ENCODE data around the gene LRRC26. TPM values are rescaled to one million over a fixed set of nuclear protein-coding genes. Genes with fewer than 3 reads are reported as not detected.

LRRC26 gene
- total RNA-seq, 1 donor from 2014 or later: 0.31 TPM

GRCh38 chr9:137159105-137160053 is 10.5 kb downstream of the LRRC26 start:
- no peak overlapping the region for H3K4me3 Mint-ChIP-seq
- no peak for ATAC-seq (ENCODE audit: low read depth)
- no peak for DNase-seq
- no peaks in the 10 kb centered on the region for H3K9me3 Mint-ChIP-seq
- intact Hi-C loops (cut with micrococcal nuclease): loop anchor here (10.0 kb wide), 1 partner anchor 315 kb away; the partner anchor contains the start of genes AJM1 and PHPT1
- ChIA-PET POLR2A (no interaction called here), CTCF (no interaction called here)
- no peaks in the 10 kb centered on the region for H3K36me3 Mint-ChIP-seq (ENCODE audit: low read depth)
- H3K27ac Mint-ChIP-seq: no peak overlapping the region
- no peak for TF ChIP-seq CTCF (IDR thresholded peaks at IDR 0.05)
- peaks cover 37% of the 10 kb centered on the region for H3K27me3 Mint-ChIP-seq
- H3K4me1 Mint-ChIP-seq: peaks cover 24% of the 10 kb centered on the region

- H3K36me3 Mint-ChIP-seq (ENCODE audit: low read depth): no peaks in the 10 kb centered on the region
- ChIA-PET CTCF (no interaction called here), POLR2A (no interaction called here)
- DNase-seq: no peak
- intact Hi-C loops (cut with micrococcal nuclease): no loop called here
- H3K4me1 Mint-ChIP-seq: peaks cover 24% of the 10 kb centered on the region
- peaks cover 36% of the 10 kb centered on the region for H3K27me3 Mint-ChIP-seq
- no peaks in the 10 kb centered on the region for H3K9me3 Mint-ChIP-seq
- H3K27ac Mint-ChIP-seq: no peak overlapping the region
- no peak for ATAC-seq (ENCODE audit: low read depth)
- no peak for TF ChIP-seq CTCF (IDR thresholded peaks at IDR 0.05)
- H3K4me3 Mint-ChIP-seq: no peak overlapping the region
These were observed 11.2 kb downstream of the LRRC26 start for GRCh38 chr9:137158625-137159024.

GRCh38 chr9:137157618-137158415 is 12.0 kb downstream of the LRRC26 start:
- peaks cover 33% of the 10 kb centered on the region for H3K27me3 Mint-ChIP-seq
- no peak for TF ChIP-seq CTCF (IDR thresholded peaks at IDR 0.05)
- H3K9me3 Mint-ChIP-seq: no peaks in the 10 kb centered on the region
- POLR2A ChIA-PET: interaction anchor here (0.5 to 1.3 kb wide), 3 partner anchors 65 to 90 kb away, joined by 3 to 5 read pairs (median 4); no protein-coding TSS in a partner anchor
- H3K27ac Mint-ChIP-seq: no peak overlapping the region
- H3K4me1 Mint-ChIP-seq: peaks cover 21% of the 10 kb centered on the region
- no peaks in the 10 kb centered on the region for H3K36me3 Mint-ChIP-seq (ENCODE audit: low read depth)
- intact Hi-C loops (cut with micrococcal nuclease): no loop called here
- ATAC-seq (ENCODE audit: low read depth) (no peak), DNase-seq (no peak)
- H3K4me3 Mint-ChIP-seq: no peak overlapping the region
- CTCF ChIA-PET: no interaction called here

- H3K9me3 Mint-ChIP-seq: no peaks in the 10 kb centered on the region
- DNase-seq (peak; percentile 43), ATAC-seq (ENCODE audit: low read depth) (peak; percentile 81)
- no peak overlapping the region for H3K27ac Mint-ChIP-seq
- no peaks in the 10 kb centered on the region for H3K36me3 Mint-ChIP-seq (ENCODE audit: low read depth)
- CTCF ChIA-PET: interaction anchor here (0.6 kb wide), 1 partner anchor 110 kb away, joined by 3 read pairs; no protein-coding TSS in a partner anchor
- peaks cover 31% of the 10 kb centered on the region for H3K27me3 Mint-ChIP-seq
- TF ChIP-seq CTCF (IDR thresholded peaks at IDR 0.05): no peak
- POLR2A ChIA-PET: interaction anchor here (0.5 to 1.3 kb wide), 5 partner anchors 29 to 83 kb away, joined by 3 to 5 read pairs (median 4); no protein-coding TSS in a partner anchor
- peaks cover 25% of the 10 kb centered on the region for H3K4me1 Mint-ChIP-seq
- H3K4me3 Mint-ChIP-seq: peak overlapping the region; percentile 56
- intact Hi-C loops (cut with micrococcal nuclease): no loop called here
These were observed 13.1 kb downstream of the LRRC26 start for GRCh38 chr9:137156567-137157375.

Measured in activated B cell treated with CpG ODN at 0.5 μM for 24 hours (primary cell).